Lower leg skin (tissue), 3 donors: ENCODE measurements around the gene PDPN.

Source experiments
- POLR2A ChIP-seq, 2 donors: fragments of 450-650 bp; IDR thresholded peaks; one replicate each; pipeline ENCODE4 v1.6.1; 2016 to 2017; ENCODE audit warnings: antibody characterized with exemption in 2 of 2, mild to moderate bottlenecking in 1 of 2, moderate library complexity in 1 of 2
- TF ChIP-seq, protein P1 (sequence below), 3 donors: fragments of 450-650 bp; IDR thresholded peaks; one replicate each; pipeline ENCODE4 v1.5.1; 2016; ENCODE audit warnings: antibody characterized with exemption in 3 of 3, mild to moderate bottlenecking in 3 of 3, moderate library complexity in 2 of 3

DNA sequence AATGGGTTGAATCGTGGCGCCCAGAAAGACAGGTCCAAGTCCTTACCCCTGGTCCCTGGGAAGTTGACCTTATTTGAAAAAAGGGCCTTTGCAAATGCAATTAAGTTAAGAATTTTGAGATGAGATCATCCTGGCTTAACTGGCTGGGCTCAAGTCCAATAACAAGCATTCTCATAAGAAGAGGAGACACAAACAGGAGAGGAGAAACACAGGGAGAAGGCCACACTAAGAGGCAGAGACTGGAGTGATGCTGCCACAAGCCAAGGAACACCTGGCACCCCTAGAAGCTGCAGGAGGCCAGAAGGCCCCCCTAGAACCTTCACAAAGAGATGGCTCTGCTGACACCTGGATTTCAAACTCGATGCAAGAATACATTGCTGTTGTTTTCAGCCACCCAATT is 44.6 kb downstream of the PDPN start:
- TF ChIP-seq, protein P1, sequence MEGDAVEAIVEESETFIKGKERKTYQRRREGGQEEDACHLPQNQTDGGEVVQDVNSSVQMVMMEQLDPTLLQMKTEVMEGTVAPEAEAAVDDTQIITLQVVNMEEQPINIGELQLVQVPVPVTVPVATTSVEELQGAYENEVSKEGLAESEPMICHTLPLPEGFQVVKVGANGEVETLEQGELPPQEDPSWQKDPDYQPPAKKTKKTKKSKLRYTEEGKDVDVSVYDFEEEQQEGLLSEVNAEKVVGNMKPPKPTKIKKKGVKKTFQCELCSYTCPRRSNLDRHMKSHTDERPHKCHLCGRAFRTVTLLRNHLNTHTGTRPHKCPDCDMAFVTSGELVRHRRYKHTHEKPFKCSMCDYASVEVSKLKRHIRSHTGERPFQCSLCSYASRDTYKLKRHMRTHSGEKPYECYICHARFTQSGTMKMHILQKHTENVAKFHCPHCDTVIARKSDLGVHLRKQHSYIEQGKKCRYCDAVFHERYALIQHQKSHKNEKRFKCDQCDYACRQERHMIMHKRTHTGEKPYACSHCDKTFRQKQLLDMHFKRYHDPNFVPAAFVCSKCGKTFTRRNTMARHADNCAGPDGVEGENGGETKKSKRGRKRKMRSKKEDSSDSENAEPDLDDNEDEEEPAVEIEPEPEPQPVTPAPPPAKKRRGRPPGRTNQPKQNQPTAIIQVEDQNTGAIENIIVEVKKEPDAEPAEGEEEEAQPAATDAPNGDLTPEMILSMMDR (IDR thresholded peaks at IDR 0.05) = no peak
- no peak for TF ChIP-seq POLR2A (IDR thresholded peaks at IDR 0.05)
